SK-N-SH treated with all-trans-retinoic acid at 6 μM for 48 hours (cell line): ENCODE data around the gene CBLN3.
"Not testable (repeated sequence)": the region's sequence is repeated elsewhere in the genome, so short reads cannot be mapped to it uniquely, and the experiment has no call there.

Experiments used
- ATAC-seq: fragments of 200-7000 bp; cut with Tn5 transposase; 3 replicates; pipeline ENCODE4 v1.9.1; 2020; ENCODE audit warnings: mild to moderate bottlenecking, moderate library complexity
- ARNTL ChIP-seq: fragments of 450-650 bp; formaldehyde crosslinking; IDR thresholded peaks from 2 replicates; pipeline ENCODE4 v1.5.0; 2020; ENCODE audit warnings: low read depth, mild to moderate bottlenecking, moderate library complexity, borderline replicate concordance
- BACH2 ChIP-seq: fragments of 250-450 bp; sonication (Bioruptor Pico); IDR thresholded peaks from 2 replicates; pipeline ENCODE4 v1.9.0; 2021; ENCODE audit warnings: mild to moderate bottlenecking, borderline replicate concordance
- CREB5 ChIP-seq: fragments of 250-450 bp; sonication (Bioruptor Pico); IDR thresholded peaks from 2 replicates; pipeline ENCODE4 v1.5.1; 2020; ENCODE audit warnings: low read depth, mild to moderate bottlenecking, moderate library complexity
- CSDC2 ChIP-seq: fragments of 250-450 bp; sonication (Bioruptor Pico); IDR thresholded peaks from 2 replicates; pipeline ENCODE4 v1.5.0; 2020; ENCODE audit warnings: mild to moderate bottlenecking, moderate library complexity
- ESRRG ChIP-seq: fragments of 250-450 bp; sonication (Bioruptor Pico); IDR thresholded peaks from 2 replicates; pipeline ENCODE4 v1.6.1; 2021; ENCODE audit warnings: mild to moderate bottlenecking
- GLIS3 ChIP-seq: fragments of 250-450 bp; sonication (Bioruptor Pico); IDR thresholded peaks from 2 replicates; pipeline ENCODE4 v1.5.0; 2020; ENCODE audit warnings: mild to moderate bottlenecking, moderate library complexity
- ISL1 ChIP-seq: fragments of 250-450 bp; sonication (Bioruptor Pico); IDR thresholded peaks from 2 replicates; pipeline ENCODE4 v2.1.2; 2022; ENCODE audit warnings: mild to moderate bottlenecking, moderate library complexity
- OSR1 ChIP-seq: fragments of 250-450 bp; sonication (Bioruptor Pico); IDR thresholded peaks from 2 replicates; pipeline ENCODE4 v1.8.0; 2022; ENCODE audit warnings: moderate library complexity, mild to moderate bottlenecking, inconsistent platforms
- PATZ1 ChIP-seq: fragments of 250-450 bp; sonication (Bioruptor Pico); IDR thresholded peaks from 2 replicates; pipeline ENCODE4 v1.8.0; 2020; ENCODE audit warnings: mild to moderate bottlenecking, moderate library complexity, borderline replicate concordance
- POU6F1 ChIP-seq: fragments of 250-450 bp; sonication (Bioruptor Pico); IDR thresholded peaks from 2 replicates; pipeline ENCODE4 v1.8.0; 2021; ENCODE audit warnings: low read depth, mild to moderate bottlenecking, moderate library complexity, borderline replicate concordance
- RARB ChIP-seq: fragments of 250-450 bp; sonication (Bioruptor Pico); IDR thresholded peaks from 2 replicates; pipeline ENCODE4 v1.8.0; 2021; ENCODE audit warnings: mild to moderate bottlenecking, moderate library complexity
- SNAI2 ChIP-seq: fragments of 250-450 bp; sonication (Bioruptor Pico); IDR thresholded peaks from 2 replicates; pipeline ENCODE4 v1.5.0; 2020; ENCODE audit warnings: mild to moderate bottlenecking, moderate library complexity
- TCF4 ChIP-seq: fragments of 250-450 bp; sonication (Bioruptor Pico); IDR thresholded peaks from 2 replicates; pipeline ENCODE4 v1.8.0; 2021; ENCODE audit warnings: mild to moderate bottlenecking, moderate library complexity, borderline replicate concordance
- TOX ChIP-seq: fragments of 250-450 bp; sonication (Bioruptor Pico); IDR thresholded peaks from 2 replicates; pipeline ENCODE4 v1.8.0; 2021; ENCODE audit warnings: mild to moderate bottlenecking, moderate library complexity, borderline replicate concordance
- TSHZ2 ChIP-seq: fragments of 250-450 bp; sonication (Bioruptor Pico); IDR thresholded peaks from 2 replicates; pipeline ENCODE4 v1.5.0; 2020; ENCODE audit warnings: mild to moderate bottlenecking, moderate library complexity
- ZC3H10 ChIP-seq: fragments of 250-450 bp; sonication (Bioruptor Pico); IDR thresholded peaks from 2 replicates; pipeline ENCODE4 v1.5.1; 2021; ENCODE audit warnings: mild to moderate bottlenecking, moderate library complexity
- ZFP3 ChIP-seq: fragments of 250-450 bp; sonication (Bioruptor Pico); IDR thresholded peaks from 2 replicates; pipeline ENCODE4 v1.5.0; 2020; ENCODE audit warnings: mild to moderate bottlenecking, moderate library complexity
- ZFP30 ChIP-seq: fragments of 450-650 bp; formaldehyde crosslinking; IDR thresholded peaks from 2 replicates; pipeline ENCODE4 v1.5.0; 2022; ENCODE audit warnings: mild to moderate bottlenecking, moderate library complexity
- ZNF565 ChIP-seq: fragments of 450-650 bp; formaldehyde crosslinking; conservative IDR thresholded peaks from 2 replicates; pipeline ENCODE4 v1.5.0; 2020; ENCODE audit warnings: low read depth, mild to moderate bottlenecking, moderate library complexity
- ZNF70 ChIP-seq: fragments of 450-650 bp; formaldehyde crosslinking; IDR thresholded peaks from 2 replicates; pipeline ENCODE4 v1.5.0; 2020; ENCODE audit warnings: mild to moderate bottlenecking, moderate library complexity
- ZNF8 ChIP-seq: fragments of 450-650 bp; formaldehyde crosslinking; IDR thresholded peaks from 2 replicates; pipeline ENCODE4 v1.5.0; 2020; ENCODE audit warnings: mild to moderate bottlenecking, moderate library complexity

Gene CBLN3

GRCh38 chr14:24456980-24457379 is 27.5 kb upstream of the CBLN3 start:
- no peak for TF ChIP-seq ZNF70 (CRISPR knock-in tag)
- no peak for TF ChIP-seq PATZ1 (CRISPR knock-in tag)
- no peak for TF ChIP-seq ZNF565 (CRISPR knock-in tag)
- no peak for TF ChIP-seq TCF4 (CRISPR knock-in tag)
- no peak for TF ChIP-seq CSDC2 (CRISPR knock-in tag)
- no peak for TF ChIP-seq BACH2 (CRISPR knock-in tag)
- TF ChIP-seq ESRRG (CRISPR knock-in tag): no peak
- no peak for TF ChIP-seq TSHZ2 (CRISPR knock-in tag)
- TF ChIP-seq OSR1 (CRISPR knock-in tag): no peak
- no peak for TF ChIP-seq ZNF8 (CRISPR knock-in tag)
- TF ChIP-seq ARNTL (CRISPR knock-in tag): no peak
- no peak for TF ChIP-seq POU6F1
- TF ChIP-seq, all 23 proteins: peak for 0
- ATAC-seq: no peak

GRCh38 chr14:24450828-24451227 is 21.4 kb upstream of the CBLN3 start:
- not testable (repeated sequence) for ATAC-seq

GRCh38 chr14:24443053-24443665 is 13.7 kb upstream of the CBLN3 start:
- ATAC-seq: no peak
- TF ChIP-seq ESRRG (CRISPR knock-in tag): no peak
- TF ChIP-seq GLIS3: no peak
- TF ChIP-seq SNAI2 (CRISPR knock-in tag): no peak
- no peak for TF ChIP-seq ZC3H10 (CRISPR knock-in tag)
- no peak for TF ChIP-seq ARNTL (CRISPR knock-in tag)
- TF ChIP-seq PATZ1 (CRISPR knock-in tag): no peak
- no peak for TF ChIP-seq ZFP3
- TF ChIP-seq ZFP30: no peak
- no peak for TF ChIP-seq CREB5
- no peak for TF ChIP-seq ISL1 (CRISPR knock-in tag)
- TF ChIP-seq CSDC2 (CRISPR knock-in tag): no peak
- TF ChIP-seq TOX: no peak
- TF ChIP-seq OSR1 (CRISPR knock-in tag): no peak
- TF ChIP-seq BACH2 (CRISPR knock-in tag): no peak
- no peak for TF ChIP-seq RARB (CRISPR knock-in tag)
- no peak for TF ChIP-seq ZNF8 (CRISPR knock-in tag)
- TF ChIP-seq ZNF565 (CRISPR knock-in tag): no peak
- no peak for TF ChIP-seq ZNF70 (CRISPR knock-in tag)
- no peak for TF ChIP-seq TSHZ2 (CRISPR knock-in tag)
